Panc1 (cell line): ENCODE results near the gene CD300A. TPM values are rescaled to one million over a fixed set of nuclear protein-coding genes. Genes with fewer than 3 reads are reported as not detected.

Source experiments
- ATAC-seq: fragments of 200-7000 bp; cut with Tn5 transposase; 2 replicates; pipeline ENCODE4 v1.9.1; 2020; ENCODE audit warnings: mild to moderate bottlenecking, moderate library complexity
- BruUV-seq: library from RNA; stranded (reverse); fragments of 400-500 nt; replicated peaks from 2 replicates; lab custom pipeline; 2021; lab: Mats Ljungman, UMichigan
- CTCF ChIA-PET: fragments of 300-600 bp; sonication (Branson Sonifier 250); formaldehyde crosslinking; loops from one replicate; lab custom pipeline; 2022; ENCODE audit warnings: antibody characterized with exemption; lab: Charles Lee
- POLR2A ChIA-PET: fragments of 300-600 bp; sonication (Branson Sonifier 250); formaldehyde crosslinking; loops from one replicate; lab custom pipeline; 2022; ENCODE audit warnings: antibody characterized with exemption; lab: Charles Lee
- DNase-seq: peaks from one replicate; pipeline ENCODE4 v3.0.0-alpha.2; 2010; ENCODE audit warnings: low read depth, low spot score
- H3K27ac ChIP-seq: 2 replicates; pipeline ENCODE4 v1.5.1; 2011; ENCODE audit warnings: mild to moderate bottlenecking, low read length, inconsistent platforms
- H3K27me3 ChIP-seq: fragments of 200-500 bp; sonication (Bioruptor generic); 2 replicates; pipeline ENCODE4 v1.6.0; 2014; ENCODE audit warnings: low read length, inconsistent platforms; ENCODE audit not compliant: control insufficient read depth, insufficient read depth
- H3K36me3 ChIP-seq: fragments of 200-500 bp; sonication (Bioruptor generic); 2 replicates; pipeline ENCODE4 v1.5.1; 2014; ENCODE audit warnings: inconsistent platforms, mild to moderate bottlenecking, low read length, moderate library complexity; ENCODE audit not compliant: control insufficient read depth, insufficient read depth
- H3K4me1 ChIP-seq: 2 replicates; pipeline ENCODE4 v1.5.1; 2011; ENCODE audit warnings: inconsistent platforms, mild to moderate bottlenecking, low read length, moderate library complexity; ENCODE audit not compliant: control insufficient read depth, insufficient read depth
- H3K4me3 ChIP-seq, 2 experiments: 2 replicates each; pipeline ENCODE4 v1.5.1; 2011 to 2012; ENCODE audit warnings: low read depth in 2 of 2, low read length in 2 of 2, mild to moderate bottlenecking in 2 of 2, inconsistent platforms in 1 of 2, moderate library complexity in 1 of 2
- H3K9me3 ChIP-seq: fragments of 200-500 bp; sonication (Bioruptor generic); 2 replicates; pipeline ENCODE4 v1.5.1; 2014; ENCODE audit warnings: low read depth, mild to moderate bottlenecking, inconsistent platforms, low read length, moderate library complexity; ENCODE audit not compliant: control insufficient read depth, insufficient read depth
- CTCF ChIP-seq: fragments of 450-650 bp; IDR thresholded peaks from 2 replicates; pipeline ENCODE4 v1.5.1; 2017; ENCODE audit warnings: mild to moderate bottlenecking
- POLR2AphosphoS5 ChIP-seq: IDR thresholded peaks from 2 replicates; pipeline ENCODE4 v1.6.1; 2012; ENCODE audit warnings: mild to moderate bottlenecking, low read depth, low read length, moderate library complexity
- REST ChIP-seq, 2 experiments: IDR thresholded peaks; 2 replicates each; pipeline ENCODE4 v1.6.1; 2011 to 2012; ENCODE audit warnings: low read depth in 2 of 2, control low read depth in 1 of 2, low read length in 1 of 2, mild to moderate bottlenecking in 1 of 2, moderate library complexity in 1 of 2; ENCODE audit not compliant: insufficient read depth in 1 of 2
- SIN3A ChIP-seq: IDR thresholded peaks from 2 replicates; pipeline ENCODE4 v1.6.1; 2012; ENCODE audit warnings: low read depth, mild to moderate bottlenecking, low read length, moderate library complexity, borderline replicate concordance; ENCODE audit not compliant: insufficient read depth
- TCF7L2 ChIP-seq: IDR thresholded peaks from 2 replicates; pipeline ENCODE4 v1.6.1; 2011; ENCODE audit warnings: mild to moderate bottlenecking, low read depth, low read length, inconsistent platforms
- in situ Hi-C: cut with HindIII; loops from 2 replicates; pipeline ENCODE4 v1.10.0; 2016; ENCODE audit warnings: low sequenced_read_pairs, low pct_unique_long_range_greater_than_20kb
- intact Hi-C: fragments of 100-400 bp; cut with micrococcal nuclease; formaldehyde crosslinking; loops from one replicate; pipeline ENCODE4 v1.10.0; 2022; ENCODE audit not compliant: unreplicated experiment
- total RNA-seq: library from RNA; stranded (reverse); gene quantifications from one replicate; pipeline ENCODE4 v1.2.1, GENCODE V29; 2021; ENCODE audit not compliant: unreplicated experiment

The CD300A gene
- total RNA-seq, 1 experiment from 2014 or later, result 0.21 TPM

- DNase-seq (no peak), ATAC-seq (no peak)
- intact Hi-C loops, result no loop called here
- Histone ChIP-seq H3K9me3 (no peaks in the 10 kb centered on the region), H3K4me3 (no peak overlapping the region), H3K4me1 (peaks cover 22% of the 10 kb centered on the region), H3K27me3 (no peaks in the 10 kb centered on the region), H3K27ac (no peak overlapping the region), H3K36me3 (no peaks in the 10 kb centered on the region)
- TF ChIP-seq POLR2AphosphoS5 (no peak), REST (IDR thresholded peaks at IDR 0.05; ENCODE audit: insufficient read depth in 1 of 2, low read depth in 2 of 2, low read length in 1 of 2) (no peak), TCF7L2 (no peak), CTCF (no peak), SIN3A (no peak)
- in situ Hi-C loops, result no loop called here
- BruUV-seq, result no TSS peak
- ChIA-PET CTCF (interaction anchor here (2.5 kb wide), 1 partner anchor 65 kb away, joined by 11 read pairs; no protein-coding TSS in a partner anchor), POLR2A (interaction anchor here (0.6 to 0.8 kb wide), 2 partner anchors 13 to 14 kb away, joined by 3 to 8 read pairs; no protein-coding TSS in a partner anchor)
Observed at GRCh38 chr17:74444406-74444805, 22.0 kb upstream of the CD300A start.

- Histone ChIP-seq H3K36me3 (no peaks in the 10 kb centered on the region), H3K4me1 (peaks cover 22% of the 10 kb centered on the region), H3K9me3 (no peaks in the 10 kb centered on the region), H3K27ac (no peak overlapping the region), H3K27me3 (no peaks in the 10 kb centered on the region), H3K4me3 (no peak overlapping the region)
- DNase-seq (no peak), ATAC-seq (no peak)
- in situ Hi-C loops, result no loop called here
- intact Hi-C loops, result no loop called here
- no TSS peak for BruUV-seq
- ChIA-PET CTCF (interaction anchor here (0.9 to 2.5 kb wide), 2 partner anchors 66 to 1712 kb away, joined by 3 to 11 read pairs; no protein-coding TSS in a partner anchor), POLR2A (interaction anchor here (0.6 to 0.8 kb wide), 3 partner anchors 12 to 47 kb away, joined by 3 to 8 read pairs (median 4); no protein-coding TSS in a partner anchor)
- TF ChIP-seq SIN3A (no peak), CTCF (no peak), POLR2AphosphoS5 (no peak)
Observed at GRCh38 chr17:74445158-74445557, 21.3 kb upstream of the CD300A start.
